Mesendoderm (in vitro differentiated cells): Measurements from ENCODE around the gene TRIP6.
A peak's percentile ranks its signal among the peaks of the same experiment; 100 is the strongest.

Experiments
- DNase-seq: peaks from one replicate; pipeline ENCODE4 v3.0.0; 2013
- H2AK5ac ChIP-seq: 2 replicates; pipeline ENCODE4 v1.6.1; 2013; ENCODE audit warnings: low read length, inconsistent platforms
- H2BK120ac ChIP-seq: 2 replicates; pipeline ENCODE4 v1.6.1; 2013; ENCODE audit warnings: low read depth, mild to moderate bottlenecking, low read length, moderate library complexity, mixed read lengths
- H2BK15ac ChIP-seq: replicated peaks from 2 replicates; pipeline ENCODE4 v1.6.1; 2013; ENCODE audit warnings: low read depth, mild to moderate bottlenecking, moderate library complexity
- H2BK5ac ChIP-seq: 2 replicates; pipeline ENCODE4 v1.6.1; 2013; ENCODE audit warnings: low read length, inconsistent platforms
- H3K18ac ChIP-seq: 2 replicates; pipeline ENCODE4 v1.6.1; 2013; ENCODE audit warnings: mild to moderate bottlenecking, low read length, mixed read lengths
- H3K23ac ChIP-seq: one replicate; pipeline ENCODE4 v1.6.1; 2013; ENCODE audit warnings: low read length
- H3K27ac ChIP-seq: 2 replicates; pipeline ENCODE4 v1.5.1; 2013; ENCODE audit warnings: low read depth, mild to moderate bottlenecking, inconsistent platforms, low read length, moderate library complexity
- H3K27me3 ChIP-seq: 2 replicates; pipeline ENCODE4 v1.6.1; 2013; ENCODE audit warnings: low read length, control low read depth, mild to moderate bottlenecking, inconsistent platforms; ENCODE audit not compliant: insufficient read depth, poor library complexity
- H3K36me3 ChIP-seq: 2 replicates; pipeline ENCODE4 v1.6.1; 2013; ENCODE audit warnings: low read length, inconsistent platforms; ENCODE audit not compliant: control insufficient read depth, insufficient read depth
- H3K4ac ChIP-seq: one replicate; pipeline ENCODE4 v1.6.1; 2013; ENCODE audit warnings: low read depth, mild to moderate bottlenecking, low read length, moderate library complexity
- H3K4me1 ChIP-seq: 2 replicates; pipeline ENCODE4 v1.6.1; 2013; ENCODE audit warnings: low read depth, low read length, inconsistent platforms; ENCODE audit not compliant: control insufficient read depth
- H3K4me2 ChIP-seq: 2 replicates; pipeline ENCODE4 v1.6.1; 2013; ENCODE audit warnings: low read length
- H3K4me3 ChIP-seq: 2 replicates; pipeline ENCODE4 v1.5.1; 2013; ENCODE audit warnings: mild to moderate bottlenecking, low read length
- H3K56ac ChIP-seq: one replicate; pipeline ENCODE4 v1.6.1; 2013; ENCODE audit warnings: low read length
- H3K79me1 ChIP-seq: 2 replicates; pipeline ENCODE4 v1.6.1; 2013; ENCODE audit warnings: low read length, inconsistent platforms
- H3K79me2 ChIP-seq: 2 replicates; pipeline ENCODE4 v1.6.1; 2013; ENCODE audit warnings: mild to moderate bottlenecking, low read length; ENCODE audit not compliant: control insufficient read depth, insufficient read depth
- H3K9ac ChIP-seq: 2 replicates; pipeline ENCODE4 v1.6.1; 2013; ENCODE audit warnings: low read length, inconsistent platforms
- H4K5ac ChIP-seq: one replicate; pipeline ENCODE4 v1.6.1; 2013; ENCODE audit warnings: low read length
- H4K8ac ChIP-seq: one replicate; pipeline ENCODE4 v1.6.1; 2013; ENCODE audit warnings: low read depth, mild to moderate bottlenecking, control low read depth, low read length, moderate library complexity
- WGBS: extraction: QIAGEN DNeasy Blood & Tissue Kit; methylation state at CpG from one replicate; pipeline ENCODE4 v1.1.7; 2013; ENCODE audit warnings: low lambda C conversion rate, missing lambda C conversion rate; ENCODE audit not compliant: insufficient coverage; ENCODE audit errors: extremely low coverage; 5-methylcytosine and 5-hydroxymethylcytosine counted together

Gene TRIP6

GRCh38 chr7:100891568-100892247, 24.5 kb downstream of the TRIP6 start:
- peak; percentile 71 for DNase-seq
- H3K27me3 ChIP-seq = no peaks in the 10 kb centered on the region
- H3K9ac ChIP-seq = peak overlapping the region; percentile 97
- H2BK5ac ChIP-seq = no peak overlapping the region
- no peak overlapping the region for H3K23ac ChIP-seq
- H4K5ac ChIP-seq = no peak overlapping the region
- H3K4me2 ChIP-seq = peak overlapping the region; percentile 90
- no CpG with 5 or more reads among the region's 8 CpGs for WGBS
- peaks cover 3% of the 10 kb centered on the region for H3K36me3 ChIP-seq
- H3K4me1 ChIP-seq = peaks cover 2% of the 10 kb centered on the region
- H3K27ac ChIP-seq = peak overlapping the region; percentile 95
- H3K79me2 ChIP-seq = peaks cover 15% of the 10 kb centered on the region
- no peak overlapping the region for H2BK15ac ChIP-seq
- no peak overlapping the region for H3K4me3 ChIP-seq
- H2AK5ac ChIP-seq = no peak overlapping the region
- no peak overlapping the region for H3K4ac ChIP-seq
- peak overlapping the region; percentile 29 for H3K18ac ChIP-seq
- H3K56ac ChIP-seq = peak overlapping the region; percentile 100
- no peak overlapping the region for H4K8ac ChIP-seq
- H2BK120ac ChIP-seq = no peak overlapping the region
- no peaks in the 10 kb centered on the region for H3K79me1 ChIP-seq

GRCh38 chr7:100892364-100893317, 25.5 kb downstream of the TRIP6 start:
- Histone ChIP-seq H4K5ac (no peak overlapping the region), H3K27ac (no peak overlapping the region)

GRCh38 chr7:100893318-100893895, 26.2 kb downstream of the TRIP6 start:
- Histone ChIP-seq H4K5ac (no peak overlapping the region), H3K4me2 (no peak overlapping the region), H3K4me1 (peaks cover 2% of the 10 kb centered on the region), H3K18ac (no peak overlapping the region), H3K23ac (no peak overlapping the region), H4K8ac (no peak overlapping the region), H3K9ac (no peak overlapping the region), H3K79me2 (peaks cover 7% of the 10 kb centered on the region), H3K4ac (no peak overlapping the region), H3K56ac (no peak overlapping the region), H2BK15ac (no peak overlapping the region), H3K79me1 (no peaks in the 10 kb centered on the region), H2AK5ac (no peak overlapping the region), H2BK5ac (no peak overlapping the region), H2BK120ac (no peak overlapping the region), H3K36me3 (peaks cover 3% of the 10 kb centered on the region), H3K27ac (no peak overlapping the region), H3K27me3 (no peaks in the 10 kb centered on the region), H3K4me3 (no peak overlapping the region)
- DNase-seq = no peak
- no CpG with 5 or more reads among the region's 32 CpGs for WGBS

More at GRCh38 chr7:100892364-100893317, 25.5 kb downstream of the TRIP6 start:
- Histone ChIP-seq H3K23ac (no peak overlapping the region), H2AK5ac (no peak overlapping the region), H4K8ac (no peak overlapping the region), H3K4me3 (no peak overlapping the region), H3K27me3 (no peaks in the 10 kb centered on the region), H3K36me3 (peaks cover 3% of the 10 kb centered on the region), H3K56ac (peak overlapping the region; percentile 42), H3K18ac (no peak overlapping the region), H3K9ac (no peak overlapping the region), H3K79me2 (peaks cover 13% of the 10 kb centered on the region), H2BK5ac (no peak overlapping the region), H3K4me2 (no peak overlapping the region), H3K79me1 (no peaks in the 10 kb centered on the region), H2BK120ac (no peak overlapping the region), H2BK15ac (no peak overlapping the region), H3K4ac (no peak overlapping the region), H3K4me1 (peaks cover 2% of the 10 kb centered on the region)
- DNase-seq = no peak
- no CpG with 5 or more reads among the region's 44 CpGs for WGBS

GRCh38 chr7:100893910-100894721, 26.9 kb downstream of the TRIP6 start:
- no peak overlapping the region for H3K4me3 ChIP-seq
- H3K79me1 ChIP-seq = no peaks in the 10 kb centered on the region
- H3K27ac ChIP-seq = no peak overlapping the region
- no peaks in the 10 kb centered on the region for H3K36me3 ChIP-seq
- no peak overlapping the region for H4K8ac ChIP-seq
- no peak overlapping the region for H2BK5ac ChIP-seq
- H3K18ac ChIP-seq = peak overlapping the region; percentile 51
- H4K5ac ChIP-seq = no peak overlapping the region
- no peak overlapping the region for H2AK5ac ChIP-seq
- peak overlapping the region; percentile 52 for H3K4me2 ChIP-seq
- H3K27me3 ChIP-seq = no peaks in the 10 kb centered on the region
- peak overlapping the region; percentile 72 for H3K9ac ChIP-seq
- peak overlapping the region; percentile 63 for H3K4ac ChIP-seq
- no peaks in the 10 kb centered on the region for H3K79me2 ChIP-seq
- no peak for DNase-seq
- H3K4me1 ChIP-seq = no peaks in the 10 kb centered on the region
- no peak overlapping the region for H3K23ac ChIP-seq
- H2BK15ac ChIP-seq = no peak overlapping the region
- peak overlapping the region; percentile 84 for H3K56ac ChIP-seq
- H2BK120ac ChIP-seq = no peak overlapping the region
- WGBS = no CpG with 5 or more reads among the region's 40 CpGs

- H3K4ac ChIP-seq = peak overlapping the region; percentile 63
- H3K4me3 ChIP-seq = peak overlapping the region; percentile 37
- no peak overlapping the region for H4K5ac ChIP-seq
- no peak overlapping the region for H2BK120ac ChIP-seq
- WGBS = no CpG with 5 or more reads among the region's 83 CpGs
- H3K27ac ChIP-seq = no peak overlapping the region
- peak overlapping the region; percentile 72 for H3K9ac ChIP-seq
- no peaks in the 10 kb centered on the region for H3K4me1 ChIP-seq
- H3K4me2 ChIP-seq = peak overlapping the region; percentile 52
- no peak overlapping the region for H4K8ac ChIP-seq
- DNase-seq = peak; percentile 79
- no peak overlapping the region for H2AK5ac ChIP-seq
- peak overlapping the region; percentile 84 for H3K56ac ChIP-seq
- H2BK15ac ChIP-seq = no peak overlapping the region
- no peak overlapping the region for H3K23ac ChIP-seq
- no peaks in the 10 kb centered on the region for H3K27me3 ChIP-seq
- H3K18ac ChIP-seq = peak overlapping the region; percentile 51
- no peaks in the 10 kb centered on the region for H3K79me2 ChIP-seq
- H2BK5ac ChIP-seq = no peak overlapping the region
- H3K36me3 ChIP-seq = no peaks in the 10 kb centered on the region
- H3K79me1 ChIP-seq = no peaks in the 10 kb centered on the region
Observed at GRCh38 chr7:100894860-100895700, 27.9 kb downstream of the TRIP6 start.
